Activated gamma-delta T cell treated with anti-CD3 and anti-CD28 coated beads, Interleukin-2, amount 50 U/mL, for 16 hours (primary cell): Measurements from ENCODE around the gene IGHMBP2.
A peak's percentile ranks its signal among the peaks of the same experiment; 100 is the strongest.

Experiments
- DNase-seq: peaks from one replicate; pipeline ENCODE4 v3.0.0-alpha.2; 2020; ENCODE audit warnings: low read depth

Gene IGHMBP2

DNA sequence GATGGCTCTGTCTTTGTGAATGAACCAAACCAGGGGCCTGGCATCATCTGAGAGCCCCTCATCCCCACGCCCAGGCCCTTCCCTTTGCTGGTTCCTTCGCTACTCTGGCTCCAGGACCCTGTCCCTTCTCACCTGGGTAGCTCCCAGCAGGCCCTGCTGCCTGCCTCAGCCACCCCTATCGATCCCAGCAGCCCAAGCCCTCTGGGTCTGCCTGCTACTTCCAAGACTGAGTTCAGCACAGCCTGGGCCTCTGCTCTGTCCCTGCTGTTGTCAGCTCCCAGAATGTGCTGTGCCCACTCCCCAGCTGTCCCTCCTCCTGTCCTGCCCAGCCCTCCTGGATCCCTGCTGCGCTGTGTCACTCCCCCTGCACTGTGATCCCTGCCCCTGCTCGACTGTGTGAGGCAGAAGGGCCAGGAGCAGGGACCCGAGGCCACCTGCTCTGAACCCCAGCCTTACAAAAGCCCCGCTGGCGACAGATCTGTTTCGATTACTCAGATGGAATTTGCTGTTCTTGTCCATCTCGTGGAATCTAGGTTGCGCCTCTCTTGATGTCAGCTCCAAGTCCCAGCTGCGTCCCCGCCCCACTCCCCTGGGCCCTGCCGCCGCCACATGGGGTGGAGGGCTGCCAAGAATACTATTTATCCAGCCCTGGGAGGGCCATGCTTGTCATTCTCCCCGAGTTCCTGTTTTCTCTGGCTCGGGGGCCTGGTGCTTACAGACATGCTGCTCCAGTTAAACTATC, 13.0 kb upstream of the IGHMBP2 start:
- DNase-seq = no peak

DNA sequence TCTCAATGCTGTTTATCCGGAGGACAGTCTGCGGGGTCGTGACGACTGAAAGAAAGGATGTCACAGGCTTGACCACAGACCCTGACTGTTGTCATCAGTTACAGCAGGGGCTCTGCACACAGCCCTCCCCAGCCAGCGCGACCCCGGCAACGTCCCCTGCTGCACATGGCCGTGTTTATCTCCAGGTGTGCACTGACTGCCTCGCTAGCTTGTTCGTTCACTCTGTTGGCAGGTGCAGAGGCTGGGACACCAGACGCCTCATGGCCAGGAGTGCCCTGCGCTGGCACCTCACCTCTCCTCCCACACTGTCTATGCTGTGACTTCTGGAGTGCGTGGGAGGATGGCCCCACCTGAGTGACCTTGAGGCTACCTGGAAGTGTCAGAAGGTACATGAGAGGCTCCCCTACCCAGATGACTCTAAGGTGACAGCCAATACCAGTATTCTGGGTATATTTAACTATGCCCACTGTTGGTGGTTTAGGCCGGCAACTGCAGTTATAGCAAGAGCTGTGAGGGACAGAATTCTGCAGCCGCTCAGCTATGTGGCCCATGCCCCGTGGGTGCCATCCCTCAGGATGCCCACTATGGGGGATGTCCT, 12.2 kb upstream of the IGHMBP2 start:
- no peak for DNase-seq

DNA sequence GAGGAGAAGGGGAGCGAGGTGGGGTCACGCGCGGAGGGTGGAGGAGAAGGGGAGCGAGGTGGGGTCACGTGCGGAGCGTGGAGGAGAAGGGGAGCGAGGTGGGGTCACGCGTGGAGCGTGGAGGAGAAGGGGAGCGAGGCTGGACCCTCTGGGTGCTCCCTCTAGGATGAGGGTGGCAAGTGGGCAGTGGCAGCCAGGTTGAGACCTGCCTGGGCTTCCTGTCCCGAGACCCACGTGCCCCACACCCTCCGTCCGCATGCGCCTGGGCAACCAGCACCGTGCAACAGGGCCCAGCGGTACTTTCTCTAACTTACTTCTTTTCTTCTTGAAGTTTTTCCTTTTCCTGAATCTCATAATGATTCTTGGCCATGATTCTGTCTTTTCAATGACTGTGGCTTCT, 11.1 kb upstream of the IGHMBP2 start:
- DNase-seq = no peak

DNA sequence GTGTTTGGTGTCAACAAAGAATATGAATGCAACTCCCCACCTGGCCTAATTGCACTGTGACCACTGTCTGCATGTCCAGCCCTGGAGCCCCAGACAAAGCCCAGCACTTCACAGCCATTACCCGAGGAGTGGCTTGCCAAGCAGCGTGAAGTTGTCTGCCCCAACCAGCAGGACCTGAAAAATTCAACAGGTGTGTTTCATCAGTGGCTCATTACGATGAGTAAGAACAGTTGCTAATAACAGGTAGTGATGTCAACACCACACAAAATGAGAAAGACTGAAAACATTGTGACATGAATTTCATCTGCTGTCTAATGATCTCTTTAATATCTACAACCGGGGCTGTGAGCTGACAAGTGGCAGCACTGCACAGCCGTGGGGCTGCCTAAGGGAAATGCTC, 10.4 kb upstream of the IGHMBP2 start:
- DNase-seq = no peak

DNA sequence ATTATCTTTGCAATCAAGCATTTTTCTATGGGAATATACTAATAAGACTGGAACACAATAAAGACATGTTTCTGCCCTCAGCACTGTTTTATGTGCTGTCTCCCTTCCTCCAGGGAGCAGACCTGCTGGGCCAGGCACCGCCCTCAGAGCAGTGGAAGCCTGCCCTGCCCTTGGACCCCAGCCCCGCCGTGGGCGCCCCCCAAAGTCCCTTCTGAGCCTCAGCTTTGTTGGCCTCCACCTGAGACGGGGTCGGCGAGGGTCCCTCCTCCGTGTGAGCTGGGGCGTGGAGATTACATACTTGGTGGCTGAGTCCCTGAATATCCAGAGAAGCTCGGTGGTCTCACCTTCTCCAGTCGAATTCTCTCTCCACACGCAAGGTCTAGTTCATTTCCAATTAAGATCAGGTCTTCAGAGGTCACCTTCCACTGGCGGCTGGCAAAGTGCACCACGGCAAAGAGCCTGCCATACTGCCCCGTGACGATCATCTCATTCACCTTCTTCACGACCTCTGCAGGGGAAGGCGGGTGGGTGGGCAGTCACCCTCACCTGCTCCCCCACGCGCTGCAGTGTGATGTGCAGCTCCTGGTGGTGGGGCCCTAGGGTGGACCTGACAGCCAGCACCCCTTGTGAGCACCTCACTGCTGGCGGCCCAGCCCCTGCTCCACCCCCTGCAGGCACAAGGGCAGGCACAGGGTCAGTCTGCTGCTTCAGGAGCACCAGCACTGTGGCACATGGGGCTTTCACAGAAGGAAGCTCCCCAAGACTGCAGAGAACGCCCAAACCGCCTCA, 7.3 kb upstream of the IGHMBP2 start:
- no peak for DNase-seq

DNA sequence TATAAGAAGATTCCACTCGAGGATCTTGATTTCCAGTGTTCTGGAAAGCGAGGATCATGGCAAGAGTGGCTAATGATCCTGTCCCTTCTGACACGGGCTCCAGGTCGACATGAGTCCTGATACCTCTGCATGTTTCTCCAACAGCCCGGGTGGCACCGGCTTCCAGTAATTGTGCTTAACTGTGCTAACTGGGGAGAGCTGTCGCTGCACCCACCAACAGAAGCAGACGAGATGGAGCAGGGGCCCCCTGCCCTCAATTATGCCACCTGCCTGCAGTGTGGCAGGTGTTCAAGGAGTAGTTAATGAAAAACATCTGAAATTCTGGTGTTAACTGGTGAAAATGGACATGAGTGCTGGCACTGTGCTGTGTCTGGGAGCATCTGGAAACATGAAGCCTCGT, 6.2 kb upstream of the IGHMBP2 start:
- no peak for DNase-seq

DNA sequence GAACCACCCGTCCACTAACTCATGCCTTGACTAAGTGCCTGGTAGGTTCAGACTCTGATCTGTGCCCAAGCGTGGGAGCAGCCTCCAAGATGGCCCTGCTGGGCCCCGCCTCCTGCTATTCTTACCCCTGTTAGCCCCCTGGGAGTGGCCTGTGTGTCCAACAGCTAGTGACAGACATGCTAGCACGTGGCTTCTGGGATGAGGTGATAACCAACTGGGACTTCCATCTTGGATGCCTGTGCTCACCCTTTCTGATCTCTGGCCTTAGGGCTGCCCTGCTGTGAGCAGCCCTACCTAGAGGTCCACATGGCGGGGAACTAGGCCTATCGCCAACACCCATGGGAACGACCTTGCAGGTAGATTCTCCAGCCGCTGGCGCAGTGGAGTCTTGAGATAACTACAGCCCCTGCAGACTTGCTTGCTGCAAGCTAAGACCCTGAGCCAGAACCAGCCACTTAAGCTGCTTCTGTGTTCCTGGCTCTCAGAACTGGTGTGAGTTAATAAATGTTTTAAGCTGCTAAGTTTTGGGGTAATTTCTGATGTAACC, 2.8 kb upstream of the IGHMBP2 start:
- no peak for DNase-seq

DNA sequence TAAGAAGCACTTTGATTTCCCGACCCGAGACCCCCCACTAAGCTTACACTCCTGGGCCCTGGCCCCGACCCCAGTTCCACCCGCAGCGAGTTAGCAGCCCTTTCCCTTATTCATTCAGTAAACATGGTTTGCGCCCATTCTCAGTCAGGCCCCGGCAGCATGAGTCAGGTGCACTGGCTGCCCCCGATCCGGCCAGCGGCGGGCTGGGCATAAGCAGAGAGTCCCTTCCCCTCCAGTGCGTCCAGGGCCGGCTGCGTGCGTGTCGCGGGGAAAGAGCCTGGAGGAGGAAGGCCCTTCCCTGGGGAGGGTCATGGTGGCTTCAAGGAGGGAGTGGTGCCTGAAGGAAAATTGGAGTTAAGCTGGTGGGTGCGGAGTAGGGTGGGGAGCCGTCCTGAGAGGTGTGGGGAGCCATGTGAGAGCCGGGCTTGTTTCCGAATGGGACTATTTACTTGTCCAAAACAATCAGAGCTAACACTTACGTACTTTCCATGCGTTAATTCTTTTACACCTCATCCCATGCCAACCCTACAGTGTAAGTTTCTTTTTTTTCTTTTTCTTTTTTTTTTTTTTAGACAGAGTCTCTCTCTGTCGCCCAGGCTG, 657 bp downstream of the IGHMBP2 start:
- DNase-seq = peak; percentile 11

DNA sequence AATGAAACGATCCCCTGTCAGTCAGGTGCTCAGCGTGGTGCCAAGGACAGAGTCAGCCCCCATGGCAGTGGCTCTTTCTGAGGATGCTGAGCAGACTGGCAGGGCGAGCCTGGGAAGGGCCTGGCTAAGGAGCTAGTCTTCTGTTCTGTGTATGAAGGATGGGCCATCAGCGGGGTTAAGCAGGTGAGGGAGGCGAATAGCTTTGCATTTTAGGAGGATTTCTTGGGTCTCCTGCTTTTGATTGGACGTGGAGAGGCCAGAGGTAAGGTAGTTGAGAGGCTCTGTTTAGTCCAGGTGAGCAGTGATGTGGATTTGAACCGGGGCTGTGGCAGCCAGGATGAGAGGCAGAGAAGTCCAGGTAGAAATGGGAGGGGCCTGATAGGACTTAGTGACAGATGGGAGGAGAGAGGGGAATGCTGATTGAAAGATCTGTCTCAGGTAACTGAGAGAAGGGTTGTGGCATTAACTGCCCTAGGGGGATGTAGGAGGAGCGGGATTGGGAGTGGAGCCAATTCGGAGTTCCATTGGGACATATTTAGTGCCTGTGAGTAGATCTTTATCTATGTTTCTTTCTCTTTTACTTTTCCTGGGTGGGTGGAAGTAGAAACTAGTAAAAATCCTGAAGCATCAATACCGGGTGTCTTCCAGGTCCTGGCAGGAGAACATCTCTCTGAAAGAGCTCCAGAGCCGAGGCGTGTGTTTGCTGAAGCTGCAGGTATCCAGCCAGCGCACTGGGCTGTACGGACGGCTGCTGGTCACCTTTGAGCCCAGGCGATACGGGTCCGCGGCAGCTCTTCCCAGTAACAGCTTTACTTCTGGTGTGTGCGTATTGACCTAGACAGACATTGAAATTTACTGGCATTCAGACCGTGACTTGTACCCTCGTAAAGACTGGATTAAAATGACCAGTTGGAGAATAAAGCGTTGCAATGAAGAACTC, 2.0 kb downstream of the IGHMBP2 start:
- no peak for DNase-seq

DNA sequence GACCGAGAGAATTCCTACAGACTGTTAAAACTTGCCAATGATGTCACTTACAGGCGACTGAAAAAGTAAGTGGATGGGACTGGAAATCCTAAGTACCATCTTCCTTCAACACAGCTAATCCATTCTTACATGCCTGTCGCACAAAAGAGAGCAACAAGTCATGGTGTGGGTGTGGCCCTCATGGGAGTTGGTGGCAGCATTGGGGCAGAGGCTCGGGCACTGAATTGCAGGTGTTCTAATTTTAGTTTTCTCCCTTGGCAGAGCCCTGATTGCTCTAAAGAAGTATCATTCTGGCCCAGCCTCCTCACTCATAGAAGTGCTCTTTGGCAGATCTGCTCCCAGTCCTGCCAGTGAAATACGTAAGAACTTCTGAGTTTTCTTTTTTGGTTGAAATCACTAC, 4.6 kb downstream of the IGHMBP2 start:
- no peak for DNase-seq

DNA sequence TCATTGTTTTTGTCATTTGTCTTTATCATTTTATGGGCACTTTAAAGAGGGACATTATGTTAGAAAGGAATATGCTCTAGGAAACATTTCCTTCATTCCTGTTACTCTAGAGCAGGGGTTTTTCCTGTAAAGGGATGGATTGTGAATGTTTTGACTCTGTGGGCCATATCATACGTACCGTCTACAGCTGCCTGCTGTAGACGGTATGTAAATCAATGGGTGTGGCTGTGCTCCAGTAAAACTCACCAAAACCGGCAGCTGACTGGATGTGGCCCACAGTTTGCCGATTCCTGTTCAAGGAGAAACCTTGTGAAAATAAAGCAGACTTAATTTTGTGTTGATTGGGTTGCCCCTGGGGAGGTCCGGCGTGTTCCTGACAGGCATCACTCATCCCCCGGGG, 7.3 kb downstream of the IGHMBP2 start:
- DNase-seq = no peak

DNA sequence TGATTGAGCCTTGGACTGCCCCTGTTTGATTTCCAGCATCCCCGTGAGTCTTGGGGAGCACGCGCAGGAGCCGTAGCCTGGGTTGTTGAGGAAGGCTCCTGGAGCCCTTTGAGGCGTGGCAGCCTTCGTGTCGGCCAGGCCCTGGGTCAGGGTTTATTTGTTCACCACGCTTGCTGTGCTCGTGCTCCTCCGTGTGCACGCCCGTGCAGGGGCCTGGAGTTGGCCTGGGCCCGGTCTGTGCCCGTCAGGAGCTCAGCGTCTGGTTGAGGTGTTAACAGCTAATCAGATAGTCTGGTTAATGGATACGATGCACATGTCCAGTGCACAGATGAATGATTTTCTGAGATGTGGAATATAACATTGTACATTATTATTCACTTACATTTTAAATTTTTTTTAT, 8.0 kb downstream of the IGHMBP2 start:
- DNase-seq = no peak

DNA sequence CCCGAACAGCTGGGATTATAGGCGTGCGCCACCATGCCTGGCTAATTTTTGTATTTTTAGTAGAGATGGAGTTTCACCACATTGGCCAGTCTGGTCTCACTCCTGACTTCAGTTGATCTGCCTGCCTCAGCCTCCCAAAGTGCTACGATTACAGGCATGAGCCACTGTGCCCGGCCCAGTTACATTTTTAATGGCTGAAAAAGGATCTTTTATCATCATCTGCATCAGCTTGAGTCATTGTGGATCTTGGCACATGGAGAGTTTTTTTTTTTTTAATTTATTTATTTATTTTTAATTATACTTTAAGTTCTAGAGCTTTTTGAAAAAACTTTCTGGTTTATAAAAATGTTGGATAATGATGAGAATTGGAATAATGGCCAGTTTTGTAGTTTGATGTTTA, 8.6 kb downstream of the IGHMBP2 start:
- no peak for DNase-seq

DNA sequence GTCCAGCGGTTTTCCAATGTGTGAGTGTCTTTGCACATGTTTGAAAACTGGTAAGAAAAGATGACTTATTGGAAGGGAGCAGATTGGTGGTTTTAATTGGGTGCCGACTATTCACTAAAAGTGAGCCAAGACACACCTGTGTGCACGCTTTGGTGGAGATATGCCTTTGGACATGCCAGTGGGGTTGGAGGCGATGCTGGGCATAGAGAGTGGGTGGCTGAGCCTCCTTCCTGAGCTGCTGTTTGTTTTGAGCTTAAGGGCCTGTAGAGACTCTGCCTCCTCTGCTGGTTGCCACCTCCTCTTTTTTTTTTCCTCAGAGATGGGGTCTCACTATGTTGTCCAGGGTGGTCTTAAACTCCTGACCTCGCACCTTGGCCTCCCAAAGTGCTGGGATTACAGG, 9.5 kb downstream of the IGHMBP2 start:
- no peak for DNase-seq

DNA sequence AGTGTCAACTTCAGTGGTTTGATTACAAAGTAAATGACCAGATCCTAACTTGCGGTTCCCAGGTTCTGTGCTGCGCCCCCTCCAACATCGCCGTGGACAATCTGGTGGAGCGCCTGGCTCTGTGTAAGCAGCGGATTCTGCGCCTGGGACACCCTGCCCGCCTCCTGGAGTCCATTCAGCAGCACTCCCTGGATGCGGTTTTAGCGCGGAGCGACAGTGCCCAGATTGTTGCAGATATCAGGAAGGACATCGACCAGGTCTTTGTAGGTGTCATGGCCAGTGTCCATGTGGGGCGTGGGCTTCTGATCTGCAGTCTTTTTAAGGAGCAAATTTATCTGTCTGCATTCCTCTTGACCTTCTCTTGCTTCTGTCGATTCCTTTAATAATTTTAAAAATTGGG, 11.1 kb downstream of the IGHMBP2 start:
- no peak for DNase-seq

DNA sequence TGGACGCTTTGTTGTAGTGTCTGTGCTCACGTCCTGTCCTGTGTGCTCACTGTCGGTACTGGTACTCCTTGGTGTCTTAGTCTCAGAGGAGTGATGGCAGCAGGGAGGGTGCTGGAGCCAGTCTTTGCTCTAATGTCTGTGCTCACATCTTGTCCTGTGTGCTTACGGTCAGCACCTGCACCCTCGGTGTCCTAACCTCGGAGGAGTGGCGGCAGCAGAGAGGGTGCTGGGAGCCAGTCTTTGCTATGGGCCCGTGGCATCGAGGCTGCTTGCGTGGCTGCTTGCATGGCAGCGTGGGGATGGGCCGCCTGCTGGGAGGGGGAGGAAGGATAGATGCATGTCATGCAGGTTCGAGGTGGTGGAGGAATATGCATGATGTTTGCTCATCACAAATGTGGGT, 12.7 kb downstream of the IGHMBP2 start:
- DNase-seq = no peak

DNA sequence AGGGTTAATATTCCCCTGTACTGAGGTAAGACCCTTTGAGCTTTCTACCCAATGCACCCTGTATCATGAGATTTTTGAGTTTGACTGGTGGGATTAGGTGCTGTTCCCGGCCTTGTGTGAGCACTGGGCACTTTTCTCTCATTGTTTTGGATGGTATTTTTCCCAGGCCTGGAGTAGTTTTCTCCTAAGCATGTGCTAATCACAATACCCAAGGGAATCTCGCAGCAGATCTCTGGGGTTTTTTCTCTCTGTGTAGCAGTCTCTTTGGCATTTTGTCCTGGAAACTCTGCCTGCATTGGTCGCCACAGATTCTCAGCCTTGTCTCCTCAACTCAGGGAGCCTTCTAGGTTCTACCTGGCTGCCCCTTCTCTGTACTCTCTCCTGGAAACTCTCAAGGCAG, 19.9 kb downstream of the IGHMBP2 start:
- DNase-seq = no peak

DNA sequence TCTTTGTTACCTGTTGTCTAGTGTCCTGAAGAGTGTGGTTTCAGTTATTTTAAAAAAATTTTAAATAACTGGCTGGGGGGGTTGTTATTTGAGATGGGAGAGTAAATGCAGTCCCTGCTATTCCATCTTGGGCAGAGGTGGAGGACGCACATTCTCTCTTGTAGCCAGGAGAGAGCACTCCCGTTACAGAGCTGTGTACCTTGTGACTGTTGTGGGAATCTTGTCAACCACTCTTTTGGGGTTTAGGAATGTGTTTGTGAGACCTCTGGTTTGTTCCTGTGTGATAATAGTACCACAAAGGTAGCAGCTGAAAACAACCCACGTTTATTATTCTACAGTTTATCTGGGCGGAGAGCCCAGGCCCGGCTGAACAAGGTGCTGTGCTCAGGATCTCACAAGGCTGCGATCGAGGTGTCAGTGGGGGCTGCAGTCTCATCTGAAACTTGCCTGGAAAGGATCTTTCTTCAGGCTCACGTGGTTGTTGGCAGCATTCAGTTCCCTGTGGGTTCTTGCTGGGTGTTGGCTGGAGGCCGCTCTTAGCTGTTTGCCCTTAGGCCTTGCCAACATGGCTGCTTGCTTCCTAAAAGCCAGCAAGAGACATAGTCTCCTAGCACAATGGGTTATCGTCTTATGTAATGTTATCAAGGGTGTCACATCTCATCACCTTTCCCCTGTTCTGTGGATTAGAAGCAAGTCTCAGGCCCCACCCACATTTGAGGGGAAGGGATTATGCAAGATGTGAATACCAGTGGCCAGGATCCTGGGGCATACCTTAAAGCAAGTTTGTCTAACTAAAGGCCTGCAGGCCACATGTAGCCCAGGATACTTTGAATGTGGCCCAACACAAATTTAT, 20.6 kb downstream of the IGHMBP2 start:
- no peak for DNase-seq

DNA sequence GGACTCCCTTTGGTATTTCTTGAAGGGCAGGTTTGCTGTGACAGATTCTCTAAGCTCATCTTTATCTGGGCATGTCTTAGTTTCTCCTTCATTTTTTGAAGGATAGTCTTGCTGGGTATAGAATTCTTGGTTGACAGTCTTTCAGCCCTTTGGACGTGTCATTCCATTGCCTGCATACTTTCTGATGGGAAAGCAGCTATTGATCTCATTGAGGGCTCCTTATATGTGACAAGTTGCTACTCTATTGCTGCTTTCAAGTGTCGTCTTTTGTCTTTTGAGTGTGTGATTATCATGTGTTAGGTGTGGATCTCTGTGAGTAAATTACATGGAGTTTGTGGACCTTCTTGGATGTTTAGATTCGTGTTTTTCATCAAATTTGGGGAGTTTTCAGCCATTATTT, 21.9 kb downstream of the IGHMBP2 start:
- DNase-seq = no peak

DNA sequence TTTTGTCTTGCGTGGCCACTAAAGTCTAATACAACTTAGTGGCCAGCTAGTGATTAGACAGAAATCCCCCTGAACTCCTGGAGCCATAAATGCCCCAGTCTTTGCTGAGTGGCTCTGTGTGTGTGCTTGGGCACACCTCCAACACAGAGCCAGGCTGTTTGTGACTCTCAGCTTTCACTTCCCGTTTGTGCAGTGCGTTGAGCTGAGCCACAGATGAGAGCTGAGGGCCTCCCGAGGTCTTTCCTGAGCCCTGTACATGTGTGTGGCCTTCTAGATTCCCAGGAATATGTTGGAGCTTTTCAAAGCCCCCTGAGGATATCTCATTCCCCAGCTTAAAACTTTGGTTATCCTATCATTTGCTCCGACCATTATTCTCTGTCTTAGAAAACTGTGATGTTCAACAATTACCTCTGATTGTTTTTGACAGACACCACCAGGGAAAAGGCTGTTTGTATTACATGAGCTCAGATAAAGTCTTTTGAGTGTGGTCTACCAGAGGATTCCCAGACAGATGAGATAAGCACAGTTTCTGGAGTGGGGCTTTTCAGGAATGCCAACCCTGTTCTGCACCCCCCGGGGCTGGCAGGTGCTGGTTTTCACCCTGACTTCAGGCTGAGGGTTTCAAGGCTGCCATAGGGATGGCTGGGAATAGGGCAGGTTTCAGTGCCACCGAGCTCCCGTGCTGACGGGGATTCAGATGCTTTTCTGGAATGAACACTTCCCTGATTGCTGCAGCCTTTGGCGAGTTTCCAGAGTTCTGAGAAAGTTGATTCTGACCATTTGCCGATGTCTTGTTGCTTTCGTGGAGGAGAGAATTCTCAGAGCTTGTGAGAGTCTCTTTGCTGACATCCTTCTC, 23.8 kb downstream of the IGHMBP2 start:
- no peak for DNase-seq
